Measurements from ENCODE around the gene TRPC4AP.
"Not testable (repeated sequence)": the region's sequence is repeated elsewhere in the genome, so short reads cannot be mapped to it uniquely, and the experiment has no call there.

The TRPC4AP gene

GRCh38 chr20:35092524-35093266 is at the start of gene TRPC4AP:
TSS of gene TRPC4AP (minus strand) at chr20:35092807. CDS start at chr20:35092781, 26 bp downstream.
- DNase-seq (ENCODE audit: low read depth in 2 of 2) = peak; percentile 79 to 84

- no peak for DNase-seq (ENCODE audit: low read depth in 2 of 2)
Measured at GRCh38 chr20:35135867-35136586, 43.4 kb upstream of the TRPC4AP start.

- no peak for DNase-seq (ENCODE audit: low read depth in 2 of 2)
Measured at GRCh38 chr20:35134880-35135279, 42.3 kb upstream of the TRPC4AP start.

GRCh38 chr20:35134472-35134871 is 41.9 kb upstream of the TRPC4AP start:
- no peak for DNase-seq (ENCODE audit: low read depth in 2 of 2)

GRCh38 chr20:35133735-35134134 is 41.1 kb upstream of the TRPC4AP start:
- DNase-seq (ENCODE audit: low read depth in 2 of 2) = no peak

GRCh38 chr20:35133031-35133430 is 40.4 kb upstream of the TRPC4AP start:
- DNase-seq (ENCODE audit: low read depth in 2 of 2) = no peak

GRCh38 chr20:35131934-35132333 is 39.3 kb upstream of the TRPC4AP start:
- DNase-seq (ENCODE audit: low read depth in 2 of 2) = no peak

- DNase-seq (ENCODE audit: low read depth in 2 of 2) = no peak
Measured at GRCh38 chr20:35129647-35130069, 37.1 kb upstream of the TRPC4AP start.

- DNase-seq (ENCODE audit: low read depth in 2 of 2) = no peak
Measured at GRCh38 chr20:35125753-35126152, 33.1 kb upstream of the TRPC4AP start.

- no peak for DNase-seq (ENCODE audit: low read depth in 2 of 2)
Measured at GRCh38 chr20:35122756-35123405, 30.3 kb upstream of the TRPC4AP start.

- no peak for DNase-seq (ENCODE audit: low read depth in 2 of 2)
Measured at GRCh38 chr20:35121186-35121585, 28.6 kb upstream of the TRPC4AP start.

GRCh38 chr20:35120012-35120701 is 27.6 kb upstream of the TRPC4AP start:
- no peak for DNase-seq (ENCODE audit: low read depth in 2 of 2)

GRCh38 chr20:35117629-35118028 is 25.0 kb upstream of the TRPC4AP start:
- DNase-seq (ENCODE audit: low read depth in 2 of 2) = no peak

GRCh38 chr20:35117196-35117595 is 24.6 kb upstream of the TRPC4AP start:
- DNase-seq (ENCODE audit: low read depth in 2 of 2) = no peak

- DNase-seq (ENCODE audit: low read depth in 2 of 2) = no peak
Measured at GRCh38 chr20:35116258-35116657, 23.7 kb upstream of the TRPC4AP start.

GRCh38 chr20:35115606-35116005 is 23.0 kb upstream of the TRPC4AP start:
- DNase-seq (ENCODE audit: low read depth in 2 of 2) = no peak

GRCh38 chr20:35112276-35112675 is 19.7 kb upstream of the TRPC4AP start:
- DNase-seq (ENCODE audit: low read depth in 2 of 2) = not testable (repeated sequence)

GRCh38 chr20:35111141-35111888 is 18.7 kb upstream of the TRPC4AP start:
- no peak for DNase-seq (ENCODE audit: low read depth in 2 of 2)

GRCh38 chr20:35108921-35109320 is 16.3 kb upstream of the TRPC4AP start:
- no peak for DNase-seq (ENCODE audit: low read depth in 2 of 2)

GRCh38 chr20:35106827-35107380 is 14.3 kb upstream of the TRPC4AP start:
- DNase-seq (ENCODE audit: low read depth in 2 of 2) = no peak

- DNase-seq (ENCODE audit: low read depth in 2 of 2) = no peak
Measured at GRCh38 chr20:35104685-35105295, 12.2 kb upstream of the TRPC4AP start.

Data from stimulated activated CD4-positive, alpha-beta T cell treated with anti-CD3 and anti-CD28 coated beads, Interleukin-12 subunit alpha, Interleukin-12 subunit beta, amount 100 ng/mL, for 24 hours (primary cell).